C4-2B (cell line): ENCODE measurements around the gene AIPL1.
A peak's percentile ranks its signal among the peaks of the same experiment; 100 is the strongest.

ENCODE experiments used
- H3K27ac ChIP-seq: fragments of 450-650 bp; 2 replicates; pipeline ENCODE4 v1.5.1; 2017
- CTCF ChIP-seq: fragments of 450-650 bp; conservative IDR thresholded peaks from 2 replicates; pipeline ENCODE4 v1.5.1; 2017; ENCODE audit warnings: mild to moderate bottlenecking
- ZFX ChIP-seq: fragments of 450-650 bp; IDR thresholded peaks from 2 replicates; pipeline ENCODE4 v1.6.1; 2017

AIPL1 gene

DNA sequence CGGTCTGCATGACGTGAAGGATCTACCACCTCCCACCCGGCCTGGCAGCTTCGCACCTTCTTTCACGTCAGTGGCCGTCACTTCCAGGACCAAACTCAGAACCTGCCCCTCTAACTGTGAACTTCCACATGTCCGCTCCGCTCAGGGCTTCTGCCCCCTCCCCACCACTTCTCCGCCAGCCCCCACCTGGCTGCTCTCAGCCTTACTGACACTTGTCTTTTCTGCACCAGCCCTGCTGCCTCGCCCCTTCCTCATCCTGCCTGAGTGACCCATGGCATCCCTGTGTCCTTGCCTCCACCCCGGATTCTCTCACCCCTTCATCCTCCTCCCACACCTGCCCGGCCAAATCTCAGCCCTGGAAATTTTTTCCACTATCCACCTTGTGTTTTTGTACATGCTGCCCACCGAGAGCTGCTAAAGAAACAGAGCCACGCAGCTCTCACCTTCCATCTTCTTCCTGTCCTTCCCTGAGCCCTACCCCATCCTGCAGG, 23.6 kb upstream of the AIPL1 start:
- TF ChIP-seq ZFX (no peak), CTCF (no peak)
- H3K27ac ChIP-seq, result no peak overlapping the region

DNA sequence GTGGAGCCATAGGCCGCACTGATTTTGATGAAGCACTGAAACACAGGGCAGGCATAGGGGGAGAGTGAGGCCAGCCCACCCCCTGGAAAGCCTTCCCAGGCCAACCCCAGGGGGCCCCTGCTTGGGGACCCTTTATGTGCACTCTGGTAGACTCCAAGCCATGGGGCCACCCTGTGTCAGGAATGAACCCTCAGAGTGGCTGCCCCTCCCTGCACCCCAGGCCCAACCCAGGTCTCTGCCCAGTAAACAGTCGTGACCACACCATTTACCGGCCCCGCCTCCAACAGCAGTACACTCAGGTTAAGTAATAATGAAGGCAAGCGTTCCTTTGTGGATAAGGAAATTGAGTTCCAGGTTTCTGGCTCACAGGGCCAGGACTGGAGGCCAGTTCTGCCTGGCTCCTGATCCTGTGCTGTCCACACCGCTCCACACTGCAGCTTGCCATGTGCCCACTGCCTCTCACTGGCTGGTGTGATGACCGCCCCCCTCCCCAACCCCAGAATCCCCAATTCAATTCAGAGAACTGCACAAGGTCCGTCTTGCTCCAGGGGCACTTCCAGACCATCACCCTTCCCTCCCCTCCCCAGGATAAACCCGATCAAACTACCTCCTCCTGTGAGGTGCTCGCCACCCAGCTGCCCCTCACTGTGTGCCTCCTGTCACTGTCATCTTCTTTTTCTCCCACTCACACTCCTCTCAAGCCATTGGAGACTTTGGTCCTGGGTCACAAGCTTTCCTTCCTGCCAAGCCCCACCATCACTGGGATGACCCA, 23.0 kb upstream of the AIPL1 start:
- H3K27ac ChIP-seq, result no peak overlapping the region
- TF ChIP-seq CTCF, result no peak
- TF ChIP-seq ZFX, result no peak

- no peak for TF ChIP-seq ZFX
- peak overlapping the region; percentile 12; the same call in 1 of the 2 replicates for H3K27ac ChIP-seq
Observed at GRCh38 chr17:6456914-6457687, 22.2 kb upstream of the AIPL1 start.

DNA sequence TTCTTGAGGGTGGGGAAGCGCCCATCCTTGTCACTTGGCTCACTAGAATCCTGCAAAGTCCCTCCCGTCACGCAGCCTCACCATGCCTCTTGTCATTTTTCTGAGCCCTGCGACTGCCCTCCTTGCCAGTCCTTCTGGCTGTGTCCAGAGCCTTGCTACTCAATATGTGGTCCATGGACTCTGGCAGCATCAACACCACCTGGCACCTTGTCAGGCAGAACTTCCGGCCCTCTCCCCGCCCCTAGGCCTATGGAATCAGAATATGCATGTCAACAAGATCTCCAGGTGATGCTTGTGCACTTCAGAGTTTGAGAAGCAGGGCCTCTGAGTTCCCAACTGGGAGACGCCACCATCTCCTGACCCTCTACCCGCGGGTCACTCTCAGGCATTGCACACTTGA, 21.4 kb upstream of the AIPL1 start:
- TF ChIP-seq ZFX, result no peak
- no peak for TF ChIP-seq CTCF
- no peak overlapping the region for H3K27ac ChIP-seq

- TF ChIP-seq CTCF, result no peak
- no peak for TF ChIP-seq ZFX
- H3K27ac ChIP-seq, result peak overlapping the region; percentile 49
Observed at GRCh38 chr17:6455321-6455705, 20.4 kb upstream of the AIPL1 start.

DNA sequence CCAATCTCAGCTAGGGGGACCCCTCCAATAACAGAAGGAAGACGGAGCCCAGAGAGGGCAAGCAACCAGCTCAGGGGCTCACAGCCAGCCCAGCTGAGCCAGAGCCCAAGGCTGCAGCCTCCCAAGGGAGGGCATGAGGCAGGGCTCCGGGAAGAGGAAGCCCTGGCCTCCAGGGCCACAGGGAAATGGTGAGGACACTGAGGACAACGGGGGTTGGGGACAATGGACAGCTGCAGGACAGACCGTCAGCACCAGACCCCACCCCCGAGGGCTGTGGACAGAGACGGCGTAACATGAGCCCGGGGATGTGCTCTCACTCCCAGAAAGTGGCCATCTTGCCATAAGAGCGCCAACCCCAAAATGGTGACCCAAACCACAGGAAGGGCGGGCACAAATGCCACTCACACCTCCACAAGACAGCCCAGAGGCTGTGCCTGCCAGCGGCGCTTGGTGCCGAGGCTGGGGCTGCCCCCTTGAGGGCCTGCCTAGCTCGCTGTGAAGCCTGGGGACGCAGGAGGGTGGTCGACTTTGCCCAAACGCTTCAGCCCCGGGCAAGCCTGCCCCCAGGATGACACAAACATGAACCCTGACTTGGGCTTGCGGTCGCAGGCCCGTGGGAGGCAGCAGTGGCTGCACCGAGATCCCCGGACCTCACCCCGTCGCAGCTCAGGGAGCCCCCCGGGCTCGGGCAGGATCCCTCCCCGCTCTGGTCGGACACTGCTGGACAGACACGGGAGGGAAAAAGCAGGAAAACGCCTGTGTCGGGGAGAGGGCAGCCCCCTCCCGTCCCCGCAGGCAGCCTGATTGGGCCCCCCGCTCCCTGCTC, 19.8 kb upstream of the AIPL1 start:
- TF ChIP-seq CTCF (no peak), ZFX (no peak)
- H3K27ac ChIP-seq, result peak overlapping the region; percentile 49

- no peak overlapping the region for H3K27ac ChIP-seq
- TF ChIP-seq ZFX, result no peak
Observed at GRCh38 chr17:6453279-6454024, 18.5 kb upstream of the AIPL1 start.
